Femur (tissue), 1 donor: ENCODE results near the gene STRBP.
"Not testable (repeated sequence)": the region's sequence is repeated elsewhere in the genome, so short reads cannot be mapped to it uniquely, and the experiment has no call there.

Experiments
- DNase-seq: peaks from one replicate; pipeline ENCODE4 v3.0.0-alpha.2; 2017

Gene STRBP

GRCh38 chr9:123187131-123187530, 81.3 kb downstream of the STRBP start:
- DNase-seq, result no peak

- not testable (repeated sequence) for DNase-seq
These were observed 82.4 kb downstream of the STRBP start for GRCh38 chr9:123186029-123186428.

- no peak for DNase-seq
These were observed 91.4 kb downstream of the STRBP start for GRCh38 chr9:123176949-123177348.

GRCh38 chr9:123175854-123176629, 92.3 kb downstream of the STRBP start:
- no peak for DNase-seq

GRCh38 chr9:123174887-123175518, 93.4 kb downstream of the STRBP start:
- no peak for DNase-seq

GRCh38 chr9:123174079-123174478, 94.3 kb downstream of the STRBP start:
- no peak for DNase-seq

GRCh38 chr9:123169926-123170325, 98.5 kb downstream of the STRBP start:
- DNase-seq, result no peak

GRCh38 chr9:123168586-123168985, 99.8 kb downstream of the STRBP start:
- DNase-seq, result no peak

GRCh38 chr9:123167474-123167873, 100.9 kb downstream of the STRBP start:
- no peak for DNase-seq

GRCh38 chr9:123165813-123166212, 102.6 kb downstream of the STRBP start:
- DNase-seq, result no peak

- no peak for DNase-seq
These were observed 104.1 kb downstream of the STRBP start for GRCh38 chr9:123164285-123164684.

- no peak for DNase-seq
These were observed 105.5 kb downstream of the STRBP start for GRCh38 chr9:123162791-123163345.

GRCh38 chr9:123162360-123162759, 106.0 kb downstream of the STRBP start:
- DNase-seq, result no peak

- DNase-seq, result no peak
These were observed 111.2 kb downstream of the STRBP start for GRCh38 chr9:123157221-123157620.

GRCh38 chr9:123150708-123151503, 117.5 kb downstream of the STRBP start:
- no peak for DNase-seq

- no peak for DNase-seq
These were observed 119.3 kb downstream of the STRBP start for GRCh38 chr9:123149067-123149466.

GRCh38 chr9:123138163-123138562, 130.2 kb downstream of the STRBP start:
- DNase-seq, result no peak

GRCh38 chr9:123135430-123135829, 133.0 kb downstream of the STRBP start:
- no peak for DNase-seq

- no peak for DNase-seq
These were observed 135.7 kb downstream of the STRBP start for GRCh38 chr9:123132696-123133095.

- no peak for DNase-seq
These were observed 136.4 kb downstream of the STRBP start for GRCh38 chr9:123131993-123132392.

GRCh38 chr9:123131258-123131657, 137.1 kb downstream of the STRBP start:
- no peak for DNase-seq

GRCh38 chr9:123129423-123129822, 139.0 kb downstream of the STRBP start:
- no peak for DNase-seq

- no peak for DNase-seq
These were observed 139.8 kb downstream of the STRBP start for GRCh38 chr9:123128591-123128990.
